GM23338 (cell line): ENCODE results near the gene ANAPC7. TPM values are rescaled to one million over a fixed set of nuclear protein-coding genes. Genes with fewer than 3 reads are reported as not detected.

Source experiments
- ATAC-seq: fragments of 200-7000 bp; cut with Tn5 transposase; 3 replicates; pipeline ENCODE4 v1.9.1; 2020
- DNase-seq: peaks from one replicate; pipeline ENCODE4 v3.0.0-alpha.2; 2015; ENCODE audit warnings: low spot score
- H2AFZ ChIP-seq: fragments of 200-600 bp; sonication (generic); 2 replicates; pipeline ENCODE4 v1.8.0; 2016; ENCODE audit warnings: antibody characterized with exemption, mild to moderate bottlenecking, moderate library complexity
- H3F3A ChIP-seq: fragments of 200-600 bp; sonication (generic); replicated peaks from 2 replicates; pipeline ENCODE4 v1.8.0; 2017; ENCODE audit warnings: antibody characterized with exemption, mixed run types, low read depth
- H3K27ac ChIP-seq: fragments of 200-600 bp; sonication (generic); 2 replicates; pipeline ENCODE4 v1.6.1; 2016; ENCODE audit warnings: low read depth
- H3K27me3 ChIP-seq: fragments of 200-600 bp; sonication (generic); 2 replicates; pipeline ENCODE4 v1.8.0; 2016; ENCODE audit warnings: mild to moderate bottlenecking, mixed run types, moderate library complexity; ENCODE audit not compliant: insufficient read depth
- H3K36me3 ChIP-seq: fragments of 200-600 bp; sonication (generic); 2 replicates; pipeline ENCODE4 v1.8.0; 2016; ENCODE audit warnings: mild to moderate bottlenecking; ENCODE audit not compliant: insufficient read depth
- H3K4me1 ChIP-seq: fragments of 200-600 bp; sonication (generic); 2 replicates; pipeline ENCODE4 v1.8.0; 2016; ENCODE audit warnings: mild to moderate bottlenecking, moderate library complexity; ENCODE audit not compliant: insufficient read depth
- H3K4me2 ChIP-seq: fragments of 200-600 bp; sonication (generic); 2 replicates; pipeline ENCODE4 v1.7.1; 2017; ENCODE audit warnings: mixed run types
- H3K4me3 ChIP-seq: fragments of 200-600 bp; sonication (generic); 2 replicates; pipeline ENCODE4 v1.6.1; 2016; ENCODE audit warnings: mixed run types
- H3K79me2 ChIP-seq: fragments of 200-600 bp; sonication (generic); replicated peaks from 2 replicates; pipeline ENCODE4 v1.8.0; 2017; ENCODE audit warnings: mild to moderate bottlenecking; ENCODE audit not compliant: insufficient read depth
- H3K9me2 ChIP-seq: fragments of 200-600 bp; sonication (generic); 2 replicates; pipeline ENCODE4 v1.8.0; 2017; ENCODE audit not compliant: insufficient read depth
- H4K20me1 ChIP-seq: fragments of 200-600 bp; sonication (generic); replicated peaks from 2 replicates; pipeline ENCODE4 v1.8.0; 2017; ENCODE audit warnings: mild to moderate bottlenecking; ENCODE audit not compliant: insufficient read depth
- H3K27ac Mint-ChIP-seq: 2 replicates; pipeline ENCODE4 v1.8.0; 2020; ENCODE audit warnings: inconsistent platforms, mild to moderate bottlenecking, moderate library complexity, mixed read lengths
- H3K27me3 Mint-ChIP-seq: 3 replicates; pipeline ENCODE4 v1.8.0; 2022; ENCODE audit warnings: low read depth, mild to moderate bottlenecking, moderate library complexity, mixed read lengths, inconsistent platforms; ENCODE audit not compliant: insufficient read depth, poor library complexity
- H3K36me3 Mint-ChIP-seq: 3 replicates; pipeline ENCODE4 v1.8.0; 2021; ENCODE audit warnings: low read depth, mild to moderate bottlenecking, inconsistent platforms, moderate library complexity, mixed read lengths
- H3K4me1 Mint-ChIP-seq: 3 replicates; pipeline ENCODE4 v1.8.0; 2020; ENCODE audit warnings: mild to moderate bottlenecking, inconsistent platforms, mixed read lengths
- H3K4me3 Mint-ChIP-seq: 3 replicates; pipeline ENCODE4 v1.8.0; 2021; ENCODE audit warnings: moderate library complexity, mild to moderate bottlenecking, inconsistent platforms, mixed read lengths
- H3K9me3 Mint-ChIP-seq: 3 replicates; pipeline ENCODE4 v1.8.0; 2020; ENCODE audit warnings: moderate library complexity, mild to moderate bottlenecking, inconsistent platforms, mixed read lengths
- CREB1 ChIP-seq: fragments of 250-450 bp; sonication (Bioruptor Pico); IDR thresholded peaks from 2 replicates; pipeline ENCODE4 v1.5.0; 2020; ENCODE audit warnings: low read depth, mild to moderate bottlenecking, moderate library complexity
- CTCF ChIP-seq, 2 experiments: fragments of 200-600 bp in 1 of 2; sonication (generic) in 1 of 2; conservative IDR thresholded peaks; 2 replicates each; pipeline versions ENCODE4 v1.5.1 to v1.6.1; 2016 to 2017; ENCODE audit warnings: antibody characterized with exemption in 2 of 2, low read depth in 2 of 2, mild to moderate bottlenecking in 2 of 2, moderate library complexity in 1 of 2
- ETS1 ChIP-seq: IDR thresholded peaks from 2 replicates; pipeline ENCODE4 v1.6.1; 2016; ENCODE audit warnings: antibody characterized with exemption
- EZH2 ChIP-seq: fragments of 200-600 bp; sonication (generic); IDR thresholded peaks from one replicate; pipeline ENCODE4 v1.8.0; 2017; ENCODE audit warnings: antibody characterized with exemption, mild to moderate bottlenecking, low read depth; ENCODE audit not compliant: unreplicated experiment
- EZH2phosphoT487 ChIP-seq: fragments of 200-600 bp; sonication (generic); IDR thresholded peaks from one replicate; pipeline ENCODE4 v1.8.1; 2018; ENCODE audit warnings: antibody characterized with exemption; ENCODE audit not compliant: unreplicated experiment
- JUNB ChIP-seq: IDR thresholded peaks from one replicate; pipeline ENCODE4 v1.6.1; 2016; ENCODE audit warnings: antibody characterized with exemption; ENCODE audit not compliant: unreplicated experiment
- NANOG ChIP-seq: IDR thresholded peaks from 2 replicates; pipeline ENCODE4 v1.6.1; 2016; ENCODE audit warnings: antibody characterized with exemption, borderline replicate concordance
- POLR2AphosphoS5 ChIP-seq: IDR thresholded peaks from 2 replicates; pipeline ENCODE4 v1.6.1; 2016; ENCODE audit warnings: antibody characterized with exemption, low read depth
- REST ChIP-seq: IDR thresholded peaks from one replicate; pipeline ENCODE4 v1.6.1; 2018; ENCODE audit warnings: antibody characterized with exemption; ENCODE audit not compliant: unreplicated experiment
- STAT1 ChIP-seq: IDR thresholded peaks from one replicate; pipeline ENCODE4 v1.6.1; 2016; ENCODE audit warnings: antibody characterized with exemption; ENCODE audit not compliant: unreplicated experiment
- ZNF114 ChIP-seq: fragments of 250-450 bp; sonication (Bioruptor Pico); IDR thresholded peaks from 2 replicates; pipeline ENCODE4 v1.5.0; 2020; ENCODE audit warnings: mild to moderate bottlenecking, moderate library complexity
- ZNF331 ChIP-seq: fragments of 250-450 bp; sonication (Bioruptor Pico); IDR thresholded peaks from 2 replicates; pipeline ENCODE4 v1.5.0; 2020; ENCODE audit warnings: low read depth, mild to moderate bottlenecking, moderate library complexity
- ZNF462 ChIP-seq: fragments of 250-450 bp; sonication (Bioruptor Pico); IDR thresholded peaks from 2 replicates; pipeline ENCODE4 v1.5.0; 2020; ENCODE audit warnings: mild to moderate bottlenecking, moderate library complexity
- polyA plus RNA-seq: library from polyadenylated mRNA; unstranded; fragments of >200 nt; fragmentation: Nextera tagmentation; extraction: Ambion mirVana; gene quantifications from 2 replicates; pipeline ENCODE4 v1.2.1, GENCODE V29; 2016
- total RNA-seq: library from RNA; depleted of rRNA; stranded (reverse); fragments of >200 nt; shearing (Covaris generic); gene quantifications from 2 replicates; pipeline ENCODE4 v1.2.3, GENCODE V29; 2014

ANAPC7 gene
- total and polyA plus RNA-seq, 2 experiments from 2014 or later = 71.0 to 99.3 TPM

- no peak overlapping the region for H3K4me3 Mint-ChIP-seq
- peaks cover 30% of the 10 kb centered on the region; the same call in 1 of the 2 replicates for H3K36me3 ChIP-seq
Observed at GRCh38 chr12:110451263-110451662, 47.8 kb upstream of the ANAPC7 start.

More at GRCh38 chr12:110451263-110451662, 47.8 kb upstream of the ANAPC7 start:
- peak overlapping the region; percentile 87; the same call in 1 of the 2 replicates for H3K27ac ChIP-seq
- peaks cover 5% of the 10 kb centered on the region; the same call in 2 of the 3 replicates for H3K4me1 Mint-ChIP-seq
- H4K20me1 ChIP-seq = peaks cover 14% of the 10 kb centered on the region; the same call in 1 of the 2 replicates
- DNase-seq = no peak
- no peak overlapping the region for H3K4me3 ChIP-seq
- ATAC-seq = no peak
- peaks cover 31% of the 10 kb centered on the region for H3K79me2 ChIP-seq
- peaks cover 38% of the 10 kb centered on the region for H3K36me3 Mint-ChIP-seq
- TF ChIP-seq EZH2 (no peak), POLR2AphosphoS5 (no peak), STAT1 (no peak), CTCF (conservative IDR thresholded peaks at IDR 0.05; ENCODE audit: low read depth in 2 of 2) (no peak), CREB1 (CRISPR knock-in tag) (no peak), REST (no peak), ETS1 (no peak), NANOG (no peak), ZNF331 (no peak), ZNF114 (CRISPR knock-in tag) (no peak), EZH2phosphoT487 (no peak), ZNF462 (CRISPR knock-in tag) (no peak), JUNB (no peak)
- H3K27me3 Mint-ChIP-seq = peaks cover 9% of the 10 kb centered on the region
- no peak overlapping the region for H3K27ac Mint-ChIP-seq
- no peak overlapping the region for H2AFZ ChIP-seq
- peaks cover 8% of the 10 kb centered on the region; the same call in 1 of the 2 replicates for H3F3A ChIP-seq
- no peaks in the 10 kb centered on the region for H3K9me3 Mint-ChIP-seq
- no peaks in the 10 kb centered on the region for H3K9me2 ChIP-seq
- H3K27me3 ChIP-seq = no peaks in the 10 kb centered on the region
- no peak overlapping the region for H3K4me2 ChIP-seq
- H3K4me1 ChIP-seq = no peaks in the 10 kb centered on the region
